ENCODE measurements around the gene SLC2A1.

The SLC2A1 gene

GRCh38 chr1:42993502-42994136 is 35.0 kb upstream of the SLC2A1 start:
- peak; percentile 89 to 92 for DNase-seq
- Histone ChIP-seq H3K4me2 (ENCODE audit: low read length) (no peak overlapping the region), H3K4ac (ENCODE audit: low read depth, low read length) (peak overlapping the region; percentile 78)

DNA sequence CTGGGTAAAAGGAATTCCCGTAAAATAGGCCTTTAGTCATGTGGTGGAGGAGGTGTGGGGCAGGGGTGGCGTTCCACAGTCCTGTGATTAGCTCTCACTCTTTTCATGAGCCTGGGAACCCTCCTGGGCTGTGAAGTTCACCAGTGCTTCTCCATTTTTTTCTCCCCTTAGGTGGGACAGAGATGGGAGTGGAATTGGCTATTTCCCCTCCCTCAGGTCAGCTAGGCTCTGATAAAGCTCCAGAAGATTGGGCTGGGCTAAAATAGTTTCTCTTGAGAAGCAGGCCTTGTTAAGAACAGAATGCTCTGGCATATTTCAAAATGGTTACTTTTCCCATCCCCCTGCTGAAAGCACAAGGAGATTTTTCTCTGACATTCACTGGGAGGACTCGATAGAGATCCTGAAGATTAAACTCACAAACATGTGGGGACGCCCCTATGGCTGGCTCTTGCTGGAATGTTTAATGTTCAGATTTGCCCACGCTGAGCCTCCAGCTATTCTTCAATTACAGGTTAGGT is 33.4 kb upstream of the SLC2A1 start:
- peak overlapping the region; percentile 41 for H2AK5ac ChIP-seq (ENCODE audit: low read length)
- peak overlapping the region; percentile 42 for H3K4ac ChIP-seq (ENCODE audit: low read depth, low read length)
- peaks cover 9% of the 10 kb centered on the region for H3K79me2 ChIP-seq (ENCODE audit: control insufficient read depth, insufficient read depth, low read length, poor library complexity)
- H3K4me3 ChIP-seq (ENCODE audit: low read depth, low read length) = no peak overlapping the region
- DNase-seq = peak; percentile 97 to 98
- peaks cover 18 to 34% of the 10 kb centered on the region in 2 experiments for H3K4me1 ChIP-seq (ENCODE audit: control insufficient read depth in 1 of 2, insufficient read depth in 2 of 2, low read length in 2 of 2)
- no peaks in the 10 kb centered on the region for H3K9me3 ChIP-seq (ENCODE audit: insufficient read depth, low read depth, low read length)
- no CpG with 5 or more reads among the region's 5 CpGs for WGBS (ENCODE audit: extremely low coverage, insufficient coverage, insufficient read length)
- no peak overlapping the region for H3K9ac ChIP-seq (ENCODE audit: low read length)
- peak overlapping the region; percentile 50 for H2BK12ac ChIP-seq (ENCODE audit: low read length)
- peak overlapping the region; percentile 56 for H3K4me2 ChIP-seq (ENCODE audit: low read length)
- H4K12ac ChIP-seq (ENCODE audit: low read depth, low read length) = no peak overlapping the region
- peak overlapping the region; percentile 72 for H2BK120ac ChIP-seq (ENCODE audit: insufficient read depth, low read length, poor library complexity)
- H3K27ac ChIP-seq (ENCODE audit: low read depth, low read length) = peak overlapping the region; percentile 84
- H3K23ac ChIP-seq (ENCODE audit: low read length) = no peak overlapping the region
- no peak overlapping the region for H3K18ac ChIP-seq (ENCODE audit: low read length)
- H3K79me1 ChIP-seq (ENCODE audit: low read length) = peaks cover 49% of the 10 kb centered on the region
- H3K14ac ChIP-seq (ENCODE audit: low read length) = peak overlapping the region; percentile 7
- H4K8ac ChIP-seq (ENCODE audit: low read depth, low read length) = peak overlapping the region; percentile 61
- no peaks in the 10 kb centered on the region for H3K36me3 ChIP-seq (ENCODE audit: control insufficient read depth in 1 of 2, insufficient read depth in 2 of 2, low read length in 2 of 2)
- no peaks in the 10 kb centered on the region for H3K27me3 ChIP-seq (ENCODE audit: insufficient read depth, low read length)
- H2AFZ ChIP-seq (ENCODE audit: insufficient read depth, low read length, poor library complexity) = no peak overlapping the region
- peak overlapping the region; percentile 97 for H4K91ac ChIP-seq (ENCODE audit: low read depth, low read length)
- peak overlapping the region; percentile 88 for H2BK5ac ChIP-seq (ENCODE audit: low read depth, low read length, poor library complexity)

More at GRCh38 chr1:42993502-42994136, 35.0 kb upstream of the SLC2A1 start:
- no CpG with 5 or more reads among the region's 8 CpGs for WGBS (ENCODE audit: extremely low coverage, insufficient coverage, insufficient read length)
- H2AFZ ChIP-seq (ENCODE audit: insufficient read depth, low read length, poor library complexity) = peak overlapping the region; percentile 17
- H4K91ac ChIP-seq (ENCODE audit: low read depth, low read length) = peak overlapping the region; percentile 97
- H3K14ac ChIP-seq (ENCODE audit: low read length) = peak overlapping the region; percentile 89
- H3K79me1 ChIP-seq (ENCODE audit: low read length) = peaks cover 55% of the 10 kb centered on the region
- H2BK120ac ChIP-seq (ENCODE audit: insufficient read depth, low read length, poor library complexity) = peak overlapping the region; percentile 98
- no peaks in the 10 kb centered on the region for H3K9me3 ChIP-seq (ENCODE audit: insufficient read depth, low read depth, low read length)
- H3K9ac ChIP-seq (ENCODE audit: low read length) = no peak overlapping the region
- H3K23ac ChIP-seq (ENCODE audit: low read length) = no peak overlapping the region
- peak overlapping the region; percentile 22 for H4K12ac ChIP-seq (ENCODE audit: low read depth, low read length)
- peaks cover 9% of the 10 kb centered on the region for H3K79me2 ChIP-seq (ENCODE audit: control insufficient read depth, insufficient read depth, low read length, poor library complexity)
- H4K8ac ChIP-seq (ENCODE audit: low read depth, low read length) = peak overlapping the region; percentile 49
- H3K4me3 ChIP-seq (ENCODE audit: low read depth, low read length) = no peak overlapping the region
- H3K18ac ChIP-seq (ENCODE audit: low read length) = peak overlapping the region; percentile 95
- peaks cover 18 to 37% of the 10 kb centered on the region in 2 experiments for H3K4me1 ChIP-seq (ENCODE audit: control insufficient read depth in 1 of 2, insufficient read depth in 2 of 2, low read length in 2 of 2)
- H2BK12ac ChIP-seq (ENCODE audit: low read length) = peak overlapping the region; percentile 98
- H2AK5ac ChIP-seq (ENCODE audit: low read length) = peak overlapping the region; percentile 71
- no peaks in the 10 kb centered on the region for H3K27me3 ChIP-seq (ENCODE audit: insufficient read depth, low read length)
- H2BK5ac ChIP-seq (ENCODE audit: low read depth, low read length, poor library complexity) = peak overlapping the region; percentile 76
- H3K27ac ChIP-seq (ENCODE audit: low read depth, low read length) = peak overlapping the region; percentile 84
- no peaks in the 10 kb centered on the region for H3K36me3 ChIP-seq (ENCODE audit: control insufficient read depth in 1 of 2, insufficient read depth in 2 of 2, low read length in 2 of 2)

DNA sequence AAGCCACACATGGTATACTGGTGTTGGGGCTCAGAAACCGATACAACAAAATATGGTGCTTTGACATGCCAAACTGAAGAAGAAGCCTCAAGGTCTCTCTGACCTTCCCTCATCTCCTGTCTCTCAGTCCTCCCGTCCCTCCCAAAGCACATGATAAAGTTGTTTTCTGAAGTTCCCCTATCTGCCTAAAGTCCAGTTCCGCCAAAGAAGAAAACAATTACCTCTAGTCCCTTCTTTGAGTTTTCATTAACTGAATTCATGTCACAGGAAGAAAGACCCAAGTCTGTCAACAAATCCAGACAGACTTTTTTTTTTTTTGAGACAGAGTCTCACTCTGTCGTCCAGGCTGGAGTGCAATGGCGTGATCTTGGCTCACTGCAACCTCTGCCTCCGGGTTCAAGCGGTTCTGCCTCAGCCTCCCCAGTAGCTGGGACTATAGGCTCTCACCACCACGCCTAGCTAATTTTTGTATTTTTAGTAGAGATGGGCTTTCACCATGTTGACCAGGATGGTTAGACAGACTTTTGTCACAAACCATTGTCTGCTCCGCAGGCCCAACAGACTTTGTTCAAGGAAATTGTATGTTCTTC is 32.2 kb upstream of the SLC2A1 start:
- H3K9ac ChIP-seq (ENCODE audit: low read length) = no peak overlapping the region
- DNase-seq = no peak
- no peaks in the 10 kb centered on the region for H3K9me3 ChIP-seq (ENCODE audit: insufficient read depth, low read depth, low read length)
- H3K4me2 ChIP-seq (ENCODE audit: low read length) = no peak overlapping the region
- peak overlapping the region; percentile 93 for H3K27ac ChIP-seq (ENCODE audit: low read depth, low read length)
- peak overlapping the region; percentile 81 for H3K14ac ChIP-seq (ENCODE audit: low read length)
- H4K12ac ChIP-seq (ENCODE audit: low read depth, low read length) = no peak overlapping the region
- H2BK5ac ChIP-seq (ENCODE audit: low read depth, low read length, poor library complexity) = peak overlapping the region; percentile 98
- peak overlapping the region; percentile 73 for H4K8ac ChIP-seq (ENCODE audit: low read depth, low read length)
- H3K79me1 ChIP-seq (ENCODE audit: low read length) = peaks cover 45% of the 10 kb centered on the region
- no peaks in the 10 kb centered on the region for H3K36me3 ChIP-seq (ENCODE audit: control insufficient read depth in 1 of 2, insufficient read depth in 2 of 2, low read length in 2 of 2)
- H2AK5ac ChIP-seq (ENCODE audit: low read length) = peak overlapping the region; percentile 93
- peak overlapping the region; percentile 72 for H3K4ac ChIP-seq (ENCODE audit: low read depth, low read length)
- peak overlapping the region; percentile 87 for H3K18ac ChIP-seq (ENCODE audit: low read length)
- peaks cover 18 to 34% of the 10 kb centered on the region in 2 experiments for H3K4me1 ChIP-seq (ENCODE audit: control insufficient read depth in 1 of 2, insufficient read depth in 2 of 2, low read length in 2 of 2)
- no peaks in the 10 kb centered on the region for H3K27me3 ChIP-seq (ENCODE audit: insufficient read depth, low read length)
- H2BK120ac ChIP-seq (ENCODE audit: insufficient read depth, low read length, poor library complexity) = peak overlapping the region; percentile 93
- H3K79me2 ChIP-seq (ENCODE audit: control insufficient read depth, insufficient read depth, low read length, poor library complexity) = peaks cover 9% of the 10 kb centered on the region
- no peak overlapping the region for H2AFZ ChIP-seq (ENCODE audit: insufficient read depth, low read length, poor library complexity)
- no peak overlapping the region for H3K4me3 ChIP-seq (ENCODE audit: low read depth, low read length)
- peak overlapping the region; percentile 95 for H4K91ac ChIP-seq (ENCODE audit: low read depth, low read length)
- no CpG with 5 or more reads among the region's 9 CpGs for WGBS (ENCODE audit: extremely low coverage, insufficient coverage, insufficient read length)
- H2BK12ac ChIP-seq (ENCODE audit: low read length) = peak overlapping the region; percentile 95
- no peak overlapping the region for H3K23ac ChIP-seq (ENCODE audit: low read length)

- no peak overlapping the region for H3K23ac ChIP-seq (ENCODE audit: low read length)
- H3K36me3 ChIP-seq (ENCODE audit: control insufficient read depth in 1 of 2, insufficient read depth in 2 of 2, low read length in 2 of 2) = peaks cover 0 to 4% of the 10 kb centered on the region in 2 experiments
- H3K27me3 ChIP-seq (ENCODE audit: insufficient read depth, low read length) = no peaks in the 10 kb centered on the region
- no peak overlapping the region for H3K4me2 ChIP-seq (ENCODE audit: low read length)
- peaks cover 0 to 4% of the 10 kb centered on the region in 2 experiments for H3K4me1 ChIP-seq (ENCODE audit: control insufficient read depth in 1 of 2, insufficient read depth in 2 of 2, low read length in 2 of 2)
- no peak overlapping the region for H2AK5ac ChIP-seq (ENCODE audit: low read length)
- H2BK5ac ChIP-seq (ENCODE audit: low read depth, low read length, poor library complexity) = no peak overlapping the region
- no peaks in the 10 kb centered on the region for H3K79me2 ChIP-seq (ENCODE audit: control insufficient read depth, insufficient read depth, low read length, poor library complexity)
- no peak overlapping the region for H4K91ac ChIP-seq (ENCODE audit: low read depth, low read length)
- H3K4ac ChIP-seq (ENCODE audit: low read depth, low read length) = no peak overlapping the region
- H3K27ac ChIP-seq (ENCODE audit: low read depth, low read length) = no peak overlapping the region
- no peaks in the 10 kb centered on the region for H3K9me3 ChIP-seq (ENCODE audit: insufficient read depth, low read depth, low read length)
- no peak overlapping the region for H2BK120ac ChIP-seq (ENCODE audit: insufficient read depth, low read length, poor library complexity)
- H3K14ac ChIP-seq (ENCODE audit: low read length) = no peak overlapping the region
- no peak overlapping the region for H2AFZ ChIP-seq (ENCODE audit: insufficient read depth, low read length, poor library complexity)
- DNase-seq = no peak
- no peak overlapping the region for H3K18ac ChIP-seq (ENCODE audit: low read length)
- H4K8ac ChIP-seq (ENCODE audit: low read depth, low read length) = no peak overlapping the region
- no peak overlapping the region for H4K12ac ChIP-seq (ENCODE audit: low read depth, low read length)
- peaks cover 3% of the 10 kb centered on the region for H3K79me1 ChIP-seq (ENCODE audit: low read length)
- no peak overlapping the region for H2BK12ac ChIP-seq (ENCODE audit: low read length)
- H3K4me3 ChIP-seq (ENCODE audit: low read depth, low read length) = no peak overlapping the region
- no peak overlapping the region for H3K9ac ChIP-seq (ENCODE audit: low read length)
- no CpG with 5 or more reads among the region's 1 CpG for WGBS (ENCODE audit: extremely low coverage, insufficient coverage, insufficient read length)
Measured at GRCh38 chr1:42983693-42984092, 25.0 kb upstream of the SLC2A1 start.

Data from trophoblast cell (in vitro differentiated cells and primary cell).